Measurements from ENCODE around the gene GLIS1. TPM values are rescaled to one million over a fixed set of nuclear protein-coding genes. Genes with fewer than 3 reads are reported as not detected.

Gene GLIS1
- total RNA-seq, 1 donor from 2014 or later: 1.6 TPM

GRCh38 chr1:53480678-53481077, 258.3 kb downstream of the GLIS1 start:
- no peak overlapping the region for H3K27ac Mint-ChIP-seq
- H3K4me3 Mint-ChIP-seq: no peak overlapping the region
- TF ChIP-seq, protein P1, sequence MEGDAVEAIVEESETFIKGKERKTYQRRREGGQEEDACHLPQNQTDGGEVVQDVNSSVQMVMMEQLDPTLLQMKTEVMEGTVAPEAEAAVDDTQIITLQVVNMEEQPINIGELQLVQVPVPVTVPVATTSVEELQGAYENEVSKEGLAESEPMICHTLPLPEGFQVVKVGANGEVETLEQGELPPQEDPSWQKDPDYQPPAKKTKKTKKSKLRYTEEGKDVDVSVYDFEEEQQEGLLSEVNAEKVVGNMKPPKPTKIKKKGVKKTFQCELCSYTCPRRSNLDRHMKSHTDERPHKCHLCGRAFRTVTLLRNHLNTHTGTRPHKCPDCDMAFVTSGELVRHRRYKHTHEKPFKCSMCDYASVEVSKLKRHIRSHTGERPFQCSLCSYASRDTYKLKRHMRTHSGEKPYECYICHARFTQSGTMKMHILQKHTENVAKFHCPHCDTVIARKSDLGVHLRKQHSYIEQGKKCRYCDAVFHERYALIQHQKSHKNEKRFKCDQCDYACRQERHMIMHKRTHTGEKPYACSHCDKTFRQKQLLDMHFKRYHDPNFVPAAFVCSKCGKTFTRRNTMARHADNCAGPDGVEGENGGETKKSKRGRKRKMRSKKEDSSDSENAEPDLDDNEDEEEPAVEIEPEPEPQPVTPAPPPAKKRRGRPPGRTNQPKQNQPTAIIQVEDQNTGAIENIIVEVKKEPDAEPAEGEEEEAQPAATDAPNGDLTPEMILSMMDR (IDR thresholded peaks at IDR 0.05; ENCODE audit: unreplicated experiment): no peak
- no peaks in the 10 kb centered on the region for H3K36me3 Mint-ChIP-seq
- no peaks in the 10 kb centered on the region for H3K9me3 Mint-ChIP-seq
- peaks cover 14% of the 10 kb centered on the region for H3K4me1 Mint-ChIP-seq
- no peak for DNase-seq (ENCODE audit: low spot score in 2 of 2, unreplicated experiment in 2 of 2)
- H3K27me3 Mint-ChIP-seq (ENCODE audit: low read depth): peaks cover 40% of the 10 kb centered on the region

- Mint-ChIP-seq H3K27me3 (ENCODE audit: low read depth) (peaks cover 28% of the 10 kb centered on the region), H3K27ac (no peak overlapping the region), H3K4me1 (peaks cover 10% of the 10 kb centered on the region)
These were observed 260.5 kb downstream of the GLIS1 start for GRCh38 chr1:53478502-53478818.

GRCh38 chr1:53477651-53478501, 261.1 kb downstream of the GLIS1 start:
- H3K9me3 Mint-ChIP-seq: no peaks in the 10 kb centered on the region
- DNase-seq (ENCODE audit: low spot score in 2 of 2, unreplicated experiment in 2 of 2): no peak
- H3K27me3 Mint-ChIP-seq (ENCODE audit: low read depth): peaks cover 28% of the 10 kb centered on the region
- H3K4me3 Mint-ChIP-seq: no peak overlapping the region
- H3K36me3 Mint-ChIP-seq: no peaks in the 10 kb centered on the region
- peaks cover 10% of the 10 kb centered on the region for H3K4me1 Mint-ChIP-seq
- H3K27ac Mint-ChIP-seq: peak overlapping the region; percentile 59
- TF ChIP-seq, protein P1 (IDR thresholded peaks at IDR 0.05; ENCODE audit: unreplicated experiment): no peak

More at GRCh38 chr1:53478502-53478818, 260.5 kb downstream of the GLIS1 start:
- Mint-ChIP-seq H3K4me3 (no peak overlapping the region), H3K36me3 (no peaks in the 10 kb centered on the region), H3K9me3 (no peaks in the 10 kb centered on the region)
- TF ChIP-seq, protein P1 (IDR thresholded peaks at IDR 0.05; ENCODE audit: unreplicated experiment): no peak
- no peak for DNase-seq (ENCODE audit: low spot score in 2 of 2, unreplicated experiment in 2 of 2)

DNA sequence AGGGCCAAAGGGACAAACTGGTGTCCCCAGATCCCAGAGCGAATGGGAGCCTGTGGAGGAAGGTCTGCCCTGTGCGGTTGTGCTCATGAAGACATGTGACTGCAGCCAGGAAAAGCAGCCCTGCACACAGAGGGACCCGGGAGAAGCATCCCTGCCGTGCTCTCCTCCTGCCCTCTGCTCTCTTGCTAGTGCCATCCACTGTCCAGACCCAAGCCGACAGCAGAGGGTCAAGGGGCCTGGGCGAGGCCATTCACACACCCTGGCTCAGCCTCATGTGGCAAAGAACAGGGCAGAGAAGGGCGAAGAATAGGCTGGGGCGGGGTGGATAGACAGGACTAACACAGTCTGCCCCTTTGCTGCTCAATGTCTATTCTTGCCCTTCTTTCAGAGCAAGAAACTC, 262.4 kb downstream of the GLIS1 start:
- Mint-ChIP-seq H3K27me3 (ENCODE audit: low read depth) (peaks cover 27% of the 10 kb centered on the region), H3K36me3 (no peaks in the 10 kb centered on the region), H3K9me3 (no peaks in the 10 kb centered on the region), H3K27ac (no peak overlapping the region), H3K4me3 (no peak overlapping the region), H3K4me1 (peaks cover 10% of the 10 kb centered on the region)
- DNase-seq (ENCODE audit: low spot score in 2 of 2, unreplicated experiment in 2 of 2): no peak
- TF ChIP-seq, protein P1 (IDR thresholded peaks at IDR 0.05; ENCODE audit: unreplicated experiment): no peak

DNA sequence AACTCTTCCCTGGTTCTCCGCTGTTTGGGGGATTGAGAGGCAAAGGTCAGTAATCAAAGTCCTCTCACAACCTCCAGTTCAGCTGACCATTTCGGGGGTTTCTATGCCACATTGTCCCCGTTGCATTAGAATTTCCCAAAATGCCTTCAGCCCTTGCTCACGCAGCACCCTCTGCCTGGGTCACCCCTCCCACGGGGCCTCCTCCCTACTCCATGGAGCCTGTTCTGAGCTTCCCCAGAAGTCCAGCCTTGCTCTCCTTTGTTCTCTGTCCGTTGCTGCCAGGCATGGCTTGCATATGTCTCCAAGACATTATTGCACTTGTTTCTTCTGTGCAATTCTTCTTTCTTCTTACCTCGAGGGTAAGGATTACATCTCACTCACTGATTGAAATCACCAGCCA, 263.3 kb downstream of the GLIS1 start:
- Mint-ChIP-seq H3K4me1 (peaks cover 10% of the 10 kb centered on the region), H3K36me3 (no peaks in the 10 kb centered on the region), H3K27me3 (ENCODE audit: low read depth) (peaks cover 23% of the 10 kb centered on the region), H3K9me3 (no peaks in the 10 kb centered on the region), H3K4me3 (no peak overlapping the region), H3K27ac (no peak overlapping the region)
- TF ChIP-seq, protein P1 (IDR thresholded peaks at IDR 0.05; ENCODE audit: unreplicated experiment): no peak
- no peak for DNase-seq (ENCODE audit: low spot score in 2 of 2, unreplicated experiment in 2 of 2)

Data from mesothelial cell of epicardium (in vitro differentiated cells).